IMR-90 (cell line): ENCODE data around the gene NCOA7. TPM values are rescaled to one million over a fixed set of nuclear protein-coding genes. Genes with fewer than 3 reads are reported as not detected.

ENCODE experiments used
- ATAC-seq: fragments of 200-7000 bp; cut with Tn5 transposase; 2 replicates; pipeline ENCODE4 v1.9.1; 2020; ENCODE audit warnings: low read depth, mild to moderate bottlenecking, moderate library complexity
- BruUV-seq: library from RNA; stranded (reverse); fragments of 400-500 nt; replicated peaks from 2 replicates; lab custom pipeline; 2021; lab: Mats Ljungman, UMichigan
- CTCF ChIA-PET: fragments of 300-600 bp; formaldehyde crosslinking; extraction: SDS; loops from one replicate; lab custom pipeline; 2021; ENCODE audit warnings: antibody characterized with exemption; lab: Yijun Ruan, JAX
- POLR2A ChIA-PET: fragments of 300-600 bp; sonication (Branson Sonifier 250); formaldehyde crosslinking; loops from one replicate; lab custom pipeline; 2022; ENCODE audit warnings: antibody characterized with exemption; ENCODE audit not compliant: unreplicated experiment; lab: Charles Lee
- DNase-seq: peaks from one replicate; pipeline ENCODE4 v3.0.0; 2013
- H2AFZ ChIP-seq: replicated peaks from 2 replicates; pipeline ENCODE3; 2013; ENCODE audit warnings: low read length, mild to moderate bottlenecking; ENCODE audit not compliant: poor library complexity
- H2AK5ac ChIP-seq: 2 replicates; pipeline ENCODE4 v1.6.1; 2013; ENCODE audit warnings: low read depth, low read length, inconsistent platforms
- H2AK9ac ChIP-seq: replicated peaks from 2 replicates; pipeline ENCODE3; 2013; ENCODE audit warnings: mild to moderate bottlenecking, low read depth, low read length, moderate library complexity; ENCODE audit not compliant: poor library complexity
- H2BK120ac ChIP-seq: 2 replicates; pipeline ENCODE4 v1.6.1; 2013; ENCODE audit warnings: low read depth, low read length, inconsistent platforms
- H2BK15ac ChIP-seq: 3 replicates; pipeline ENCODE4 v1.6.1; 2013; ENCODE audit warnings: low read depth, low read length, inconsistent platforms
- H2BK20ac ChIP-seq: 2 replicates; pipeline ENCODE4 v1.6.1; 2013; ENCODE audit warnings: low read depth, mild to moderate bottlenecking, inconsistent platforms, low read length, moderate library complexity
- H2BK5ac ChIP-seq: 2 replicates; pipeline ENCODE4 v1.6.1; 2013; ENCODE audit warnings: mild to moderate bottlenecking, low read depth, low read length, inconsistent platforms; ENCODE audit not compliant: poor library complexity, severe bottlenecking
- H3K14ac ChIP-seq: replicated peaks from 2 replicates; pipeline ENCODE4 v1.6.1; 2013; ENCODE audit warnings: low read depth, low read length, inconsistent platforms
- H3K18ac ChIP-seq: 2 replicates; pipeline ENCODE4 v1.6.1; 2013; ENCODE audit warnings: low read depth, low read length, control low read depth
- H3K23ac ChIP-seq: 2 replicates; pipeline ENCODE4 v1.6.1; 2013; ENCODE audit warnings: low read depth, low read length, inconsistent platforms
- H3K27ac ChIP-seq: 2 replicates; pipeline ENCODE4 v1.5.1; 2013; ENCODE audit warnings: mild to moderate bottlenecking, control low read depth, low read length; ENCODE audit not compliant: insufficient read depth
- H3K27me3 ChIP-seq: 2 replicates; pipeline ENCODE4 v1.6.1; 2013; ENCODE audit warnings: low read length; ENCODE audit not compliant: control insufficient read depth, insufficient read depth
- H3K36me3 ChIP-seq: 2 replicates; pipeline ENCODE4 v1.6.1; 2013; ENCODE audit warnings: low read length, mixed read lengths; ENCODE audit not compliant: control insufficient read depth, insufficient read depth
- H3K4ac ChIP-seq: 2 replicates; pipeline ENCODE4 v1.6.1; 2013; ENCODE audit warnings: low read depth, low read length, inconsistent platforms
- H3K4me1 ChIP-seq: 2 replicates; pipeline ENCODE4 v1.6.1; 2013; ENCODE audit warnings: low read length, mixed read lengths; ENCODE audit not compliant: control insufficient read depth, insufficient read depth
- H3K4me2 ChIP-seq: 2 replicates; pipeline ENCODE4 v1.6.1; 2013; ENCODE audit warnings: low read depth, mild to moderate bottlenecking, control low read depth, low read length, moderate library complexity
- H3K4me3 ChIP-seq: 2 replicates; pipeline ENCODE4 v1.5.1; 2013; ENCODE audit warnings: low read depth, mild to moderate bottlenecking, control low read depth, low read length, moderate library complexity; ENCODE audit not compliant: insufficient read depth
- H3K56ac ChIP-seq: 2 replicates; pipeline ENCODE4 v1.6.1; 2013; ENCODE audit warnings: low read length, inconsistent platforms; ENCODE audit not compliant: insufficient read depth; ENCODE audit errors: extremely low read depth
- H3K79me1 ChIP-seq, 2 experiments: 2 replicates each; pipeline ENCODE4 v1.6.1; 2013; ENCODE audit warnings: low read length in 2 of 2, inconsistent platforms in 1 of 2, low read depth in 1 of 2
- H3K9ac ChIP-seq: 2 replicates; pipeline ENCODE4 v1.6.1; 2013; ENCODE audit warnings: low read depth, low read length, control low read depth
- H3K9me1 ChIP-seq: 2 replicates; pipeline ENCODE4 v1.6.1; 2013; ENCODE audit warnings: low read length, inconsistent platforms; ENCODE audit not compliant: insufficient read depth
- H3K9me3 ChIP-seq: 2 replicates; pipeline ENCODE4 v1.6.1; 2013; ENCODE audit warnings: low read length; ENCODE audit not compliant: control insufficient read depth, insufficient read depth
- H4K20me1 ChIP-seq: 2 replicates; pipeline ENCODE4 v1.6.1; 2013; ENCODE audit warnings: low read length, inconsistent platforms; ENCODE audit not compliant: insufficient read depth
- H4K5ac ChIP-seq: 2 replicates; pipeline ENCODE4 v1.6.1; 2013; ENCODE audit warnings: mild to moderate bottlenecking, low read depth, low read length, control low read depth
- H4K8ac ChIP-seq, 2 experiments: 2 replicates each; pipeline ENCODE4 v1.6.1; 2013; ENCODE audit warnings: low read depth in 2 of 2, low read length in 2 of 2, control low read depth in 1 of 2, inconsistent platforms in 1 of 2
- H4K91ac ChIP-seq: 2 replicates; pipeline ENCODE4 v1.6.1; 2013; ENCODE audit warnings: low read depth, low read length, inconsistent platforms; ENCODE audit not compliant: insufficient read depth
- BHLHE40 ChIP-seq: fragments of 150-350 bp; IDR thresholded peaks from 2 replicates; pipeline ENCODE4 v1.6.1; 2016; ENCODE audit warnings: mild to moderate bottlenecking, low read depth, low read length
- CEBPB ChIP-seq: IDR thresholded peaks from 2 replicates; pipeline ENCODE4 v1.6.1; 2012; ENCODE audit warnings: low read depth, low read length, improper control_type of control experiment
- CHD1 ChIP-seq: IDR thresholded peaks from 2 replicates; pipeline ENCODE4 v1.6.1; 2012; ENCODE audit warnings: low read depth, low read length, improper control_type of control experiment
- MAFK ChIP-seq: IDR thresholded peaks from 2 replicates; pipeline ENCODE4 v1.6.1; 2012; ENCODE audit warnings: low read depth, low read length, improper control_type of control experiment
- MAZ ChIP-seq: IDR thresholded peaks from 2 replicates; pipeline ENCODE4 v1.6.1; 2012; ENCODE audit warnings: low read depth, mild to moderate bottlenecking, low read length, improper control_type of control experiment, moderate library complexity, borderline replicate concordance
- MXI1 ChIP-seq: IDR thresholded peaks from 2 replicates; pipeline ENCODE4 v1.6.1; 2012; ENCODE audit warnings: low read depth, mild to moderate bottlenecking, low read length, moderate library complexity, borderline replicate concordance
- NFE2L2 ChIP-seq: fragments of 150-350 bp; IDR thresholded peaks from 2 replicates; pipeline ENCODE4 v1.6.1; 2016; ENCODE audit warnings: low read depth, mild to moderate bottlenecking, low read length
- POLR2A ChIP-seq: IDR thresholded peaks from 2 replicates; pipeline ENCODE4 v1.6.1; 2012; ENCODE audit warnings: mild to moderate bottlenecking, low read depth, low read length
- RAD21 ChIP-seq: IDR thresholded peaks from 2 replicates; pipeline ENCODE4 v1.6.1; 2012; ENCODE audit warnings: low read length, improper control_type of control experiment
- RCOR1 ChIP-seq: IDR thresholded peaks from 2 replicates; pipeline ENCODE4 v1.6.1; 2012; ENCODE audit warnings: mild to moderate bottlenecking, low read length, improper control_type of control experiment; ENCODE audit not compliant: insufficient replicate concordance
- RFX5 ChIP-seq: IDR thresholded peaks from 2 replicates; pipeline ENCODE4 v1.8.0; 2012; ENCODE audit warnings: low read depth, mild to moderate bottlenecking, low read length, moderate library complexity
- SMC3 ChIP-seq: fragments of 150-350 bp; IDR thresholded peaks from 2 replicates; pipeline ENCODE4 v1.6.1; 2016; ENCODE audit warnings: low read depth, mild to moderate bottlenecking, antibody characterized with exemption, low read length, moderate library complexity
- dilution Hi-C: fragments of 300-500 bp; cut with HindIII; formaldehyde crosslinking; loops from one replicate; pipeline ENCODE4 v1.14.3; 2018; ENCODE audit warnings: low sequenced_read_pairs; ENCODE audit not compliant: unreplicated experiment
- in situ Hi-C: fragments of 300-500 bp; cut with MboI; formaldehyde crosslinking; loops from 3 replicates; pipeline ENCODE4 v1.14.3; 2019; ENCODE audit warnings: low sequenced_read_pairs, inconsistent platforms, mixed read lengths
- intact Hi-C: fragments of 100-400 bp; cut with micrococcal nuclease; formaldehyde crosslinking; loops from 2 replicates; pipeline ENCODE4 v1.10.0; 2022
- polyA plus RNA-seq, 3 experiments: library from polyadenylated mRNA; depleted of rRNA; stranded (reverse); fragments of >200 nt; gene quantifications; 2 replicates each; pipeline ENCODE4 v1.2.3, GENCODE V29; 2012; ENCODE audit warnings: low replicate concordance in 1 of 3
- total RNA-seq: library from RNA; depleted of rRNA; stranded (reverse); fragments of >200 nt; gene quantifications from 2 replicates; pipeline ENCODE4 v1.2.3, GENCODE V29; 2012
- TF ChIP-seq, protein P1 (sequence below): conservative IDR thresholded peaks from 2 replicates; pipeline ENCODE4 v1.5.1; 2012; ENCODE audit warnings: mild to moderate bottlenecking, low read depth, low read length, improper control_type of control experiment
- TF ChIP-seq, protein P2 (sequence below): fragments of 150-350 bp; IDR thresholded peaks from 2 replicates; pipeline ENCODE4 v1.6.1; 2016; ENCODE audit warnings: low read depth, mild to moderate bottlenecking, low read length, moderate library complexity, borderline replicate concordance
- TF ChIP-seq, protein P3 (sequence below): fragments of 150-350 bp; IDR thresholded peaks from 2 replicates; pipeline ENCODE4 v1.6.1; 2017; ENCODE audit warnings: mild to moderate bottlenecking, antibody characterized with exemption, low read length, low read depth

NCOA7 gene
- total and polyA plus RNA-seq, 2 of the 4 experiments (the other 2 are of a cell fraction): 12.6 to 12.9 TPM

DNA sequence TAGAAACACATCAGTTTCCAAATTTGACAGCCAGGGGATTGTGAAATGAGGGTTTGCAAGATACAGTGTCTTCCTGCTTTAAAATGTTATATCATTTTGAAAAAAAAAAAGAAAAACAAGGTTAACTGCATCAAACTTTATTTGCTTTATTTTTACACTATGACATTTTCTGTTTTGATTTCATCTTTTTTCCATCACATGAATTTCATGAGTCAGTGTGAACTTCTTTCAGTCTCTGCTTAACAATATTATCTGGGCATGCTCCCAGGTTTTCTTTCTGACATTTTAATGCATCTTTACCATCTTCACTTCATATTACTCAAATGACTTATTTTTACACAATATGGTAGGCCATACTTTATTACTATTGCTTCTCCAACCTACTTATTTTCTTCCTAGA, 1.9 kb downstream of the NCOA7 start:
- ChIA-PET CTCF (interaction anchor here (4.9 kb wide), 1 partner anchor 164 kb away, joined by 45 read pairs; the partner anchor contains the start of gene HINT3), POLR2A (no interaction called here)
- peaks cover 9 to 28% of the 10 kb centered on the region in 2 experiments for H3K79me1 ChIP-seq
- intact Hi-C loops (loop anchor here (5.0 kb wide), 1 partner anchor 65 kb away; no protein-coding TSS in a partner anchor), dilution Hi-C loops (no loop called here), in situ Hi-C loops (no loop called here)
- no peaks in the 10 kb centered on the region for H3K9me1 ChIP-seq
- no peak overlapping the region for H3K4ac ChIP-seq
- TF ChIP-seq BHLHE40: no peak
- TF ChIP-seq MAZ: no peak
- no peak for TF ChIP-seq MAFK
- no peak for TF ChIP-seq CHD1
- TF ChIP-seq, protein P1, sequence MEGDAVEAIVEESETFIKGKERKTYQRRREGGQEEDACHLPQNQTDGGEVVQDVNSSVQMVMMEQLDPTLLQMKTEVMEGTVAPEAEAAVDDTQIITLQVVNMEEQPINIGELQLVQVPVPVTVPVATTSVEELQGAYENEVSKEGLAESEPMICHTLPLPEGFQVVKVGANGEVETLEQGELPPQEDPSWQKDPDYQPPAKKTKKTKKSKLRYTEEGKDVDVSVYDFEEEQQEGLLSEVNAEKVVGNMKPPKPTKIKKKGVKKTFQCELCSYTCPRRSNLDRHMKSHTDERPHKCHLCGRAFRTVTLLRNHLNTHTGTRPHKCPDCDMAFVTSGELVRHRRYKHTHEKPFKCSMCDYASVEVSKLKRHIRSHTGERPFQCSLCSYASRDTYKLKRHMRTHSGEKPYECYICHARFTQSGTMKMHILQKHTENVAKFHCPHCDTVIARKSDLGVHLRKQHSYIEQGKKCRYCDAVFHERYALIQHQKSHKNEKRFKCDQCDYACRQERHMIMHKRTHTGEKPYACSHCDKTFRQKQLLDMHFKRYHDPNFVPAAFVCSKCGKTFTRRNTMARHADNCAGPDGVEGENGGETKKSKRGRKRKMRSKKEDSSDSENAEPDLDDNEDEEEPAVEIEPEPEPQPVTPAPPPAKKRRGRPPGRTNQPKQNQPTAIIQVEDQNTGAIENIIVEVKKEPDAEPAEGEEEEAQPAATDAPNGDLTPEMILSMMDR: no peak
- TF ChIP-seq, protein P2, sequence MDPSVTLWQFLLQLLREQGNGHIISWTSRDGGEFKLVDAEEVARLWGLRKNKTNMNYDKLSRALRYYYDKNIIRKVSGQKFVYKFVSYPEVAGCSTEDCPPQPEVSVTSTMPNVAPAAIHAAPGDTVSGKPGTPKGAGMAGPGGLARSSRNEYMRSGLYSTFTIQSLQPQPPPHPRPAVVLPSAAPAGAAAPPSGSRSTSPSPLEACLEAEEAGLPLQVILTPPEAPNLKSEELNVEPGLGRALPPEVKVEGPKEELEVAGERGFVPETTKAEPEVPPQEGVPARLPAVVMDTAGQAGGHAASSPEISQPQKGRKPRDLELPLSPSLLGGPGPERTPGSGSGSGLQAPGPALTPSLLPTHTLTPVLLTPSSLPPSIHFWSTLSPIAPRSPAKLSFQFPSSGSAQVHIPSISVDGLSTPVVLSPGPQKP: no peak
- TF ChIP-seq NFE2L2: no peak
- no peak for TF ChIP-seq RAD21
- TF ChIP-seq SMC3: no peak
- no peak for TF ChIP-seq MXI1
- TF ChIP-seq, protein P3, sequence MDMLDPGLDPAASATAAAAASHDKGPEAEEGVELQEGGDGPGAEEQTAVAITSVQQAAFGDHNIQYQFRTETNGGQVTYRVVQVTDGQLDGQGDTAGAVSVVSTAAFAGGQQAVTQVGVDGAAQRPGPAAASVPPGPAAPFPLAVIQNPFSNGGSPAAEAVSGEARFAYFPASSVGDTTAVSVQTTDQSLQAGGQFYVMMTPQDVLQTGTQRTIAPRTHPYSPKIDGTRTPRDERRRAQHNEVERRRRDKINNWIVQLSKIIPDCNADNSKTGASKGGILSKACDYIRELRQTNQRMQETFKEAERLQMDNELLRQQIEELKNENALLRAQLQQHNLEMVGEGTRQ: no peak
- TF ChIP-seq CEBPB: no peak
- no peak for TF ChIP-seq RCOR1
- no peak for TF ChIP-seq POLR2A
- no peak for TF ChIP-seq RFX5
- H2AFZ ChIP-seq: no peak overlapping the region
- H2BK120ac ChIP-seq: no peak overlapping the region
- no peak overlapping the region for H2AK5ac ChIP-seq
- H2BK5ac ChIP-seq: no peak overlapping the region
- no peak overlapping the region for H4K5ac ChIP-seq
- no peak overlapping the region for H3K23ac ChIP-seq
- no peak overlapping the region for H4K91ac ChIP-seq
- H3K9me3 ChIP-seq: no peaks in the 10 kb centered on the region
- H2BK20ac ChIP-seq: no peak overlapping the region
- no peak overlapping the region for H3K18ac ChIP-seq
- H3K27me3 ChIP-seq: no peaks in the 10 kb centered on the region
- no peaks in the 10 kb centered on the region for H3K36me3 ChIP-seq
- no peak overlapping the region for H3K4me2 ChIP-seq
- no peak overlapping the region for H3K56ac ChIP-seq
- H3K4me1 ChIP-seq: peaks cover 8% of the 10 kb centered on the region
- no peak overlapping the region for H2BK15ac ChIP-seq
- DNase-seq (peak; percentile 55), ATAC-seq (no peak)
- H3K27ac ChIP-seq: no peak overlapping the region
- H2AK9ac ChIP-seq: no peak overlapping the region
- H4K20me1 ChIP-seq: no peaks in the 10 kb centered on the region
- no peak overlapping the region for H3K14ac ChIP-seq
- no peak overlapping the region for H3K4me3 ChIP-seq
- H4K8ac ChIP-seq: no peak overlapping the region
- BruUV-seq: no TSS peak
- no peak overlapping the region for H3K9ac ChIP-seq
